WTC11 (cell line): ENCODE measurements around the gene PTPRN2.
"Not testable (repeated sequence)": the region's sequence is repeated elsewhere in the genome, so short reads cannot be mapped to it uniquely, and the experiment has no call there.

Experiments used
- CTCF ChIP-seq: fragments of 200-600 bp; IDR thresholded peaks from 2 replicates; pipeline ENCODE4 v1.8.0; 2022; ENCODE audit warnings: antibody characterized with exemption
- FOXJ3 ChIP-seq: sonication (generic); formaldehyde crosslinking; IDR thresholded peaks from 2 replicates; pipeline ENCODE4 v1.9.0; 2021; ENCODE audit warnings: missing genetic modification reagents, mild to moderate bottlenecking, borderline replicate concordance
- MAX ChIP-seq: sonication (generic); formaldehyde crosslinking; IDR thresholded peaks from 2 replicates; pipeline ENCODE4 v1.8.0; 2022; ENCODE audit warnings: mild to moderate bottlenecking, missing genetic modification reagents
- SMAD3 ChIP-seq: sonication (generic); formaldehyde crosslinking; IDR thresholded peaks from 2 replicates; pipeline ENCODE4 v1.8.0; 2022; ENCODE audit warnings: missing genetic modification reagents, mild to moderate bottlenecking, borderline replicate concordance

GRCh38 chr7:158385496-158386354 lies 201.9 kb downstream of the PTPRN2 start:
- TF ChIP-seq CTCF; SMAD3 (CRISPR knock-in tag); MAX (CRISPR knock-in tag); FOXJ3 (CRISPR knock-in tag): not testable (repeated sequence)
